Measurements from ENCODE around the gene INPP5K. TPM values are rescaled to one million over a fixed set of nuclear protein-coding genes. Genes with fewer than 3 reads are reported as not detected.

INPP5K gene
- total RNA-seq, 1 experiment from 2014 or later, result 41.9 TPM

DNA sequence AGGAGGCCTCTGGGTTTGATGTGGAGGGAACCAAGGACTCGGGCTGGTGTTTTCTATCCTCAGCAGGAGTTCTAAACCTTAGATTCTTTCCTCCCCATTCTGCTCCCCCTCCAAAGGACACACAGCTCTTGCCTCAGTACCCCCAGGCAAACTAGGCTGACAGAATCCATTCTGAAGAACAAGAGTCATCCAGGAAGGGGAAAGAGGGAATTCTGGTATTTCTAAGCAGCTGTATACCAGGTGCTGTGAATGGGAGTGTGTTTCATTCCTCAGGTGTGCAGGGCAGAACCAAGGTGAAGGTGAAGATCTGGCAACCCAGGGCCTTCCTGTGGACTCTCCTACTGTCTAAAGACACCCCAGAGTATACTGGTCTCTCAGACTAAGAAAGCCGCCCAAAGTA, 4.1 kb downstream of the INPP5K start:
- TF ChIP-seq CTCF (conservative IDR thresholded peaks at IDR 0.05) (no peak), EZH2 (IDR thresholded peaks at IDR 0.05; ENCODE audit: low read depth) (no peak)
- H3K4me1 ChIP-seq (replicated peaks; ENCODE audit: insufficient read depth), result peaks cover 7% of the 10 kb centered on the region
- H3K36me3 ChIP-seq (ENCODE audit: low read depth), result no peaks in the 10 kb centered on the region
- H3K4me2 ChIP-seq, result no peak overlapping the region
- ChIA-PET POLR2A (ENCODE audit: unreplicated experiment) (interaction anchor here (0.7 kb wide), 1 partner anchor 36 kb away, joined by 6 read pairs; no protein-coding TSS in a partner anchor), CTCF (no interaction called here)
- no peaks in the 10 kb centered on the region for H3K27me3 ChIP-seq (ENCODE audit: insufficient read depth, low read depth)
- H3K79me2 ChIP-seq (ENCODE audit: low read depth), result peaks cover 25% of the 10 kb centered on the region
- H3F3A ChIP-seq (ENCODE audit: insufficient read depth, low read depth), result peaks cover 19% of the 10 kb centered on the region
- no peaks in the 10 kb centered on the region for H3K9me3 ChIP-seq (ENCODE audit: insufficient read depth, low read depth)
- H4K20me1 ChIP-seq (ENCODE audit: insufficient read depth), result peaks cover 3% of the 10 kb centered on the region; the same call in 1 of the 2 replicates
- no peak overlapping the region for H3K4me3 ChIP-seq
- H3K27ac ChIP-seq, result no peak overlapping the region
- no peak for DNase-seq
- no TSS peak for BruUV-seq (replicated peaks)
- H2AFZ ChIP-seq, result no peak overlapping the region
- no peaks in the 10 kb centered on the region for H3K9me2 ChIP-seq (ENCODE audit: insufficient read depth)
- intact Hi-C loops (cut with micrococcal nuclease; ENCODE audit: unreplicated experiment), result no loop called here

DNA sequence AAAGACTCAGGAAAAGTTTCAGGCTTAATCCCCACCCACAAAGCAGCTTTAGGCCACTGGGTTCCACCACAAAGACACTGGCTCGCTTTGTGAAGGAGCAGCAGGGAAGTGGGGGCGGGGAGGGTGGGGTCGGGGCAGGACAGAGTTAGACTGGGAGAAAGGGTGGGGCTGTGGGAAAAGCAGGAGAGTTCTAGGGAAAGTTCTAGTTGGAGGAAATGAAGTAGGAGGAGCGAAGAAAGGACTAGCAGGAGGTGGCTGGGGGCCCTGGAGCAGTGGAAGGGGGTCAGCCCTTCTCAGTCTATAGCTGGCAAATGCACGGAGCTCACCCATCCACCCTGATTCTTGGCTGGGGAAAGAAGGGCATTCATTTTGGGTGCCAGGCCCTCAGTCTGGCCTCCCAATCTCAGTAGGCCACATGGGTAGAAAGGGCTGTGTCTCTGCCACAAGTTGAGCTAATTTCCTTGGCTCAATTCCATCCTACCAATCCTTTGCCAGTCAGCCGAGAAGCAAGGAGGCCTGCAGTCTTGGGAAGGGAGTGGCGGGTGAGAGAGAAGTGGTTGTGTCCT, 4.6 kb downstream of the INPP5K start:
- Histone ChIP-seq H3F3A (ENCODE audit: insufficient read depth, low read depth) (peaks cover 15% of the 10 kb centered on the region), H3K79me2 (ENCODE audit: low read depth) (peaks cover 21% of the 10 kb centered on the region), H4K20me1 (ENCODE audit: insufficient read depth) (peaks cover 3% of the 10 kb centered on the region; the same call in 1 of the 2 replicates), H3K4me3 (no peak overlapping the region), H3K9me3 (ENCODE audit: insufficient read depth, low read depth) (no peaks in the 10 kb centered on the region), H3K4me2 (no peak overlapping the region), H2AFZ (no peak overlapping the region), H3K27ac (no peak overlapping the region), H3K9me2 (ENCODE audit: insufficient read depth) (no peaks in the 10 kb centered on the region), H3K27me3 (ENCODE audit: insufficient read depth, low read depth) (no peaks in the 10 kb centered on the region), H3K36me3 (ENCODE audit: low read depth) (no peaks in the 10 kb centered on the region), H3K4me1 (replicated peaks; ENCODE audit: insufficient read depth) (peaks cover 7% of the 10 kb centered on the region)
- intact Hi-C loops (cut with micrococcal nuclease; ENCODE audit: unreplicated experiment), result no loop called here
- DNase-seq, result no peak
- ChIA-PET CTCF (interaction anchor here (1.2 kb wide), 1 partner anchor 146 kb away, joined by 4 read pairs; no protein-coding TSS in a partner anchor), POLR2A (ENCODE audit: unreplicated experiment) (interaction anchor here (0.7 kb wide), 1 partner anchor 37 kb away, joined by 6 read pairs; no protein-coding TSS in a partner anchor)
- TF ChIP-seq EZH2 (IDR thresholded peaks at IDR 0.05; ENCODE audit: low read depth) (no peak), CTCF (conservative IDR thresholded peaks at IDR 0.05) (no peak)
- BruUV-seq (replicated peaks), result no TSS peak

- Histone ChIP-seq H3K9me2 (ENCODE audit: insufficient read depth) (no peaks in the 10 kb centered on the region), H3K27ac (no peak overlapping the region), H3K27me3 (ENCODE audit: insufficient read depth, low read depth) (no peaks in the 10 kb centered on the region), H2AFZ (no peak overlapping the region), H4K20me1 (ENCODE audit: insufficient read depth) (peaks cover 3% of the 10 kb centered on the region; the same call in 1 of the 2 replicates), H3K9me3 (ENCODE audit: insufficient read depth, low read depth) (no peaks in the 10 kb centered on the region), H3K4me2 (no peak overlapping the region), H3K4me1 (replicated peaks; ENCODE audit: insufficient read depth) (peaks cover 7% of the 10 kb centered on the region), H3K79me2 (ENCODE audit: low read depth) (peaks cover 21% of the 10 kb centered on the region), H3K36me3 (ENCODE audit: low read depth) (no peaks in the 10 kb centered on the region), H3F3A (ENCODE audit: insufficient read depth, low read depth) (peaks cover 14% of the 10 kb centered on the region; the same call in 1 of the 2 replicates), H3K4me3 (no peak overlapping the region)
- no peak for DNase-seq
- no TSS peak for BruUV-seq (replicated peaks)
- no peak for TF ChIP-seq CTCF (conservative IDR thresholded peaks at IDR 0.05)
- ChIA-PET POLR2A (ENCODE audit: unreplicated experiment) (no interaction called here), CTCF (interaction anchor here (1.2 kb wide), 1 partner anchor 146 kb away, joined by 4 read pairs; no protein-coding TSS in a partner anchor)
- intact Hi-C loops (cut with micrococcal nuclease; ENCODE audit: unreplicated experiment), result no loop called here
These were observed 5.1 kb downstream of the INPP5K start for GRCh38 chr17:1511290-1511689.

Measured in PC-9 (cell line).